ENCODE measurements around the gene PPP6R2.

The PPP6R2 gene

GRCh38 chr22:50470491-50470890, 127.4 kb downstream of the PPP6R2 start:
- no peak for TF ChIP-seq TAF1 (IDR thresholded peaks at IDR 0.05; ENCODE audit: low read depth)
- no peak for TF ChIP-seq FOXM1 (IDR thresholded peaks at IDR 0.05; ENCODE audit: borderline replicate concordance, low read depth)

GRCh38 chr22:50471197-50471847, 128.2 kb downstream of the PPP6R2 start:
- TF ChIP-seq ZBTB7A (IDR thresholded peaks at IDR 0.05; ENCODE audit: low read depth) (no peak), REST (IDR thresholded peaks at IDR 0.05; ENCODE audit: low read depth) (no peak), NFIC (IDR thresholded peaks at IDR 0.05) (no peak), RAD21 (IDR thresholded peaks at IDR 0.05; ENCODE audit: low read depth) (no peak), TEAD4 (IDR thresholded peaks at IDR 0.05) (no peak), MAX (IDR thresholded peaks at IDR 0.05) (no peak), USF1 (IDR thresholded peaks at IDR 0.05) (no peak), YY1 (IDR thresholded peaks at IDR 0.05; ENCODE audit: low read depth) (no peak), CREB1 (IDR thresholded peaks at IDR 0.05; ENCODE audit: low read depth) (no peak), TCF12 (IDR thresholded peaks at IDR 0.05; ENCODE audit: low read depth) (no peak), CEBPB (IDR thresholded peaks at IDR 0.05) (no peak), TAF1 (IDR thresholded peaks at IDR 0.05; ENCODE audit: low read depth) (no peak), FOXM1 (IDR thresholded peaks at IDR 0.05; ENCODE audit: borderline replicate concordance, low read depth) (no peak), EGR1 (IDR thresholded peaks at IDR 0.05) (no peak), EP300 (IDR thresholded peaks at IDR 0.05; ENCODE audit: borderline replicate concordance) (no peak)

GRCh38 chr22:50471962-50472361, 128.8 kb downstream of the PPP6R2 start:
- TF ChIP-seq TCF12 (IDR thresholded peaks at IDR 0.05; ENCODE audit: low read depth) (no peak), TEAD4 (IDR thresholded peaks at IDR 0.05) (no peak), EGR1 (IDR thresholded peaks at IDR 0.05) (no peak), TAF1 (IDR thresholded peaks at IDR 0.05; ENCODE audit: low read depth) (no peak), USF1 (IDR thresholded peaks at IDR 0.05) (no peak), REST (IDR thresholded peaks at IDR 0.05; ENCODE audit: low read depth) (no peak), FOXM1 (IDR thresholded peaks at IDR 0.05; ENCODE audit: borderline replicate concordance, low read depth) (no peak), CREB1 (IDR thresholded peaks at IDR 0.05; ENCODE audit: low read depth) (no peak), YY1 (IDR thresholded peaks at IDR 0.05; ENCODE audit: low read depth) (no peak), EP300 (IDR thresholded peaks at IDR 0.05; ENCODE audit: borderline replicate concordance) (no peak), CEBPB (IDR thresholded peaks at IDR 0.05) (no peak), MAX (IDR thresholded peaks at IDR 0.05) (no peak), RAD21 (IDR thresholded peaks at IDR 0.05; ENCODE audit: low read depth) (no peak), NFIC (IDR thresholded peaks at IDR 0.05) (no peak), ZBTB7A (IDR thresholded peaks at IDR 0.05; ENCODE audit: low read depth) (no peak)

GRCh38 chr22:50473088-50473487, 130.0 kb downstream of the PPP6R2 start:
- no peak for TF ChIP-seq ZBTB7A (IDR thresholded peaks at IDR 0.05; ENCODE audit: low read depth)
- peak; percentile 24; the same call in 1 of the 2 replicates for TF ChIP-seq RAD21 (IDR thresholded peaks at IDR 0.05; ENCODE audit: low read depth)

GRCh38 chr22:50473855-50474671, 130.9 kb downstream of the PPP6R2 start:
- TF ChIP-seq MAX (IDR thresholded peaks at IDR 0.05) (peak; percentile 50), ZBTB7A (IDR thresholded peaks at IDR 0.05; ENCODE audit: low read depth) (no peak)
